ENCODE data around the gene ATAD1. TPM values are rescaled to one million over a fixed set of nuclear protein-coding genes. Genes with fewer than 3 reads are reported as not detected.

ATAD1 gene
- total and polyA plus RNA-seq, 9 of the 15 experiments (the other 6 are each of a cell fraction or from before 2014, with no cell fraction given): 11.3 to 33.8 (median 27.3) TPM

DNA sequence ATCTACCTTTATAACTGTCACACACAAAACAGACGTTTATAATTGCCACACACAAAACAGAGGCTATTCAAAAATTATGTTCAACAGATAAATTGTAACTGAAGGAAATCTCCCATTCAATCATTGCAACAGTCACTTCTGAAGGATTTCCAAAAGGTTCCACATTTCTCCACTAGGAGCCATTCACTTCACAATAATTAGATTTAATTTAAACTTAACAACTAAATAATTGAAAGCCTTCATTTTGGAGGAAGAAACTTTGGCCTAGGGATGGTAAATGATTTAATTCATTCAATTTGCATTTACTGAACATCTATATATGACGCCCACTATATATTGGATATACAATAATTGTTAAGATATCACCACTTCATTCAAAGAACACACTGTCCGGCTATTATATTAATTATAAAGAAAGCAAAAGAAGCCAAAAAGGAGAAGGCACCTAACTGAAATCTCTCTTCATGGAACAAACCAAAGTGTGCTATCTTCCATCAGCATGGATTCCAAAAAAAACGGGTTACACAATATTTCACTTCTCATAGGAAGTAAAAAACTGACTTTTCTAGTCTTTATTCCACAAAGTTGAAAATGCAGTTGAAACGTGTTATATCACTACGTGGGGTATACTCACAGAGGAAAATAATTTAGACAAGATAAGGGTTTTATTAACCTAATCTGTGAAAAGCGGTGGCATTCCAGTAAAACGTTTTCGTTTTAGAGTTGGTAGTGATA is 1.7 kb downstream of the ATAD1 start (continued):
- TF ChIP-seq ATF6 (CRISPR knock-in tag; IDR thresholded peaks at IDR 0.05) (no peak), XRCC3 (IDR thresholded peaks at IDR 0.05) (no peak), LEF1 (IDR thresholded peaks at IDR 0.05) (no peak), NR4A1 (CRISPR knock-in tag; IDR thresholded peaks at IDR 0.05) (no peak), NR4A1 (tag; IDR thresholded peaks at IDR 0.05) (no peak), CEBPB (tag; IDR thresholded peaks at IDR 0.05) (peak; percentile 67; the same call in 1 of the 2 replicates), KAT8 (IDR thresholded peaks at IDR 0.05; ENCODE audit: low read depth) (no peak), ZFX (CRISPR knock-in tag; IDR thresholded peaks at IDR 0.05) (no peak), POLR2AphosphoS2 (IDR thresholded peaks at IDR 0.05; ENCODE audit: low read length) (no peak), HNRNPUL1 (IDR thresholded peaks at IDR 0.05; ENCODE audit: low read length) (no peak), CEBPG (CRISPR knock-in tag; IDR thresholded peaks at IDR 0.05) (no peak), CEBPG (tag; conservative IDR thresholded peaks at IDR 0.05 in 1 of 2, IDR thresholded peaks at IDR 0.05 in 1 of 2) (peak in 1 of 2 experiments; percentile 53; a peak in 1 of 4 replicates), GTF2F1 (IDR thresholded peaks at IDR 0.05; ENCODE audit: low read depth, low read length) (no peak), CEBPZ (IDR thresholded peaks at IDR 0.05; ENCODE audit: borderline replicate concordance, low read depth, low read length) (no peak)
